ENCODE results near the gene SEZ6L. TPM values are rescaled to one million over a fixed set of nuclear protein-coding genes. Genes with fewer than 3 reads are reported as not detected.

The SEZ6L gene
- total RNA-seq, 1 experiment from 2014 or later: not detected

DNA sequence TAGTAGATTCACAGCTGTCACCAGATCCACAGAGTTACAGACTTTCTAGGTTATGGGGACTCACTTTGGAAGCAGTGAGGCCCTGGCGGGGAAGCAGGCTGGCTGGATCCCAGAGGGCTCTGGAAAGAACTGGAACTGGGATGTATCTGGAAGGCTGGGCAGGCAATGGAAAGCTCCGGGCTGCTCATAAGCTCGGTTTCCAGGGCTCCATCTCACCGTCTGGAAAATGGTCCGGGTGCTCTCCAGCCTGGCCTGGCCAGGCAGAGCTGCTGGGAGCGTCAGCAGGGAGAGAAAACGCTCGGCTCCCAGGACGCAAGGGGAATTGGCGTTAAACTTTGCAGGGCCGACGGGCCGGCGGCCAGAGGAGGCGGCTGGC is 335 bp upstream of the SEZ6L start:
- no peaks in the 10 kb centered on the region for H3K9me2 ChIP-seq (ENCODE audit: insufficient read depth)
- CTCF ChIA-PET: no interaction called here

More for the DNA sequence above, 335 bp upstream of the SEZ6L start:
- Histone ChIP-seq H3K9ac (ENCODE audit: low read length) (no peak overlapping the region), H3K27me3 (ENCODE audit: insufficient read depth, low read length) (peaks cover 14% of the 10 kb centered on the region; the same call in 1 of the 2 replicates), H3K4me1 (ENCODE audit: control insufficient read depth in 1 of 2, insufficient read depth in 2 of 2, low read length in 2 of 2) (no peaks in the 10 kb centered on the region), H3K4me2 (ENCODE audit: low read length) (no peak overlapping the region), H2AFZ (ENCODE audit: low read depth, low read length, poor library complexity, severe bottlenecking) (no peak overlapping the region), H3K27ac (ENCODE audit: low read depth, low read length) (no peak overlapping the region), H3K9me3 (ENCODE audit: control insufficient read depth in 1 of 2, insufficient read depth in 1 of 2, low read depth in 1 of 2, low read length in 2 of 2) (no peaks in the 10 kb centered on the region), H4K20me1 (ENCODE audit: insufficient read depth) (no peaks in the 10 kb centered on the region), H3K36me3 (ENCODE audit: control insufficient read depth in 1 of 2, insufficient read depth in 2 of 2, low read length in 2 of 2) (no peaks in the 10 kb centered on the region), H3K4me3 (replicated peaks in 1 of 2; ENCODE audit: low read depth in 1 of 2, low read length in 2 of 2) (no peak overlapping the region), H3K79me2 (ENCODE audit: insufficient read depth, low read length) (no peaks in the 10 kb centered on the region)
- intact Hi-C loops (cut with micrococcal nuclease): no loop called here
- no TSS peak for BruUV-seq (replicated peaks)
- ChIA-PET RAD21 (ENCODE audit: low non-redundant PET in 1 of 2, low total read pairs in 2 of 2, uncharacterized antibody in 2 of 2, unreplicated experiment in 2 of 2) (no interaction called here), POLR2A (no interaction called here)
- TF ChIP-seq SRF (IDR thresholded peaks at IDR 0.05; ENCODE audit: low read depth) (no peak), CBX3 (IDR thresholded peaks at IDR 0.05; ENCODE audit: low read depth) (no peak), EGR1 (IDR thresholded peaks at IDR 0.05; ENCODE audit: low read depth) (no peak), ZFX (IDR thresholded peaks at IDR 0.05) (no peak), ZNF274 (IDR thresholded peaks at IDR 0.05; ENCODE audit: low read depth, low read length) (no peak), TCF7L2 (IDR thresholded peaks at IDR 0.05; ENCODE audit: borderline replicate concordance, extremely low read depth, insufficient read depth, insufficient read length) (no peak), POLR2A (IDR thresholded peaks at IDR 0.05; ENCODE audit: borderline replicate concordance, extremely low read depth, insufficient read depth, insufficient read length) (no peak), YY1 (IDR thresholded peaks at IDR 0.05; ENCODE audit: extremely low read depth, insufficient replicate concordance, low read depth, low read length) (no peak), ELF1 (IDR thresholded peaks at IDR 0.05; ENCODE audit: borderline replicate concordance, low read depth) (no peak), POLR2AphosphoS5 (IDR thresholded peaks at IDR 0.05; ENCODE audit: low read depth, low read length) (no peak), RAD21 (IDR thresholded peaks at IDR 0.05; ENCODE audit: low read depth) (no peak), SP1 (IDR thresholded peaks at IDR 0.05; ENCODE audit: low read depth) (no peak), EZH2phosphoT487 (IDR thresholded peaks at IDR 0.05; ENCODE audit: borderline replicate concordance) (no peak), FOSL1 (IDR thresholded peaks at IDR 0.05; ENCODE audit: low read depth) (no peak), REST (IDR thresholded peaks at IDR 0.05; ENCODE audit: low read depth) (no peak), EZH2 (IDR thresholded peaks at IDR 0.05) (no peak), SIN3A (IDR thresholded peaks at IDR 0.05; ENCODE audit: low read depth) (no peak)
- TF ChIP-seq, protein P1, sequence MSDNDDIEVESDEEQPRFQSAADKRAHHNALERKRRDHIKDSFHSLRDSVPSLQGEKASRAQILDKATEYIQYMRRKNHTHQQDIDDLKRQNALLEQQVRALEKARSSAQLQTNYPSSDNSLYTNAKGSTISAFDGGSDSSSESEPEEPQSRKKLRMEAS (IDR thresholded peaks at IDR 0.05): no peak
- TF ChIP-seq, protein P2, sequence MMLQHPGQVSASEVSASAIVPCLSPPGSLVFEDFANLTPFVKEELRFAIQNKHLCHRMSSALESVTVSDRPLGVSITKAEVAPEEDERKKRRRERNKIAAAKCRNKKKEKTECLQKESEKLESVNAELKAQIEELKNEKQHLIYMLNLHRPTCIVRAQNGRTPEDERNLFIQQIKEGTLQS (IDR thresholded peaks at IDR 0.05): no peak
- TF ChIP-seq, protein P3, sequence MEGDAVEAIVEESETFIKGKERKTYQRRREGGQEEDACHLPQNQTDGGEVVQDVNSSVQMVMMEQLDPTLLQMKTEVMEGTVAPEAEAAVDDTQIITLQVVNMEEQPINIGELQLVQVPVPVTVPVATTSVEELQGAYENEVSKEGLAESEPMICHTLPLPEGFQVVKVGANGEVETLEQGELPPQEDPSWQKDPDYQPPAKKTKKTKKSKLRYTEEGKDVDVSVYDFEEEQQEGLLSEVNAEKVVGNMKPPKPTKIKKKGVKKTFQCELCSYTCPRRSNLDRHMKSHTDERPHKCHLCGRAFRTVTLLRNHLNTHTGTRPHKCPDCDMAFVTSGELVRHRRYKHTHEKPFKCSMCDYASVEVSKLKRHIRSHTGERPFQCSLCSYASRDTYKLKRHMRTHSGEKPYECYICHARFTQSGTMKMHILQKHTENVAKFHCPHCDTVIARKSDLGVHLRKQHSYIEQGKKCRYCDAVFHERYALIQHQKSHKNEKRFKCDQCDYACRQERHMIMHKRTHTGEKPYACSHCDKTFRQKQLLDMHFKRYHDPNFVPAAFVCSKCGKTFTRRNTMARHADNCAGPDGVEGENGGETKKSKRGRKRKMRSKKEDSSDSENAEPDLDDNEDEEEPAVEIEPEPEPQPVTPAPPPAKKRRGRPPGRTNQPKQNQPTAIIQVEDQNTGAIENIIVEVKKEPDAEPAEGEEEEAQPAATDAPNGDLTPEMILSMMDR (IDR thresholded peaks at IDR 0.05 in 2 of 3, conservative IDR thresholded peaks at IDR 0.05 in 1 of 3; ENCODE audit: borderline replicate concordance in 1 of 3, insufficient read depth in 1 of 3, low read depth in 2 of 3, low read length in 2 of 3): no peak
- ATAC-seq (no peak), DNase-seq (ENCODE audit: low read depth, low spot score) (no peak)

All from HCT116 (cell line).